ENCODE data around the gene TMEM175. TPM values are rescaled to one million over a fixed set of nuclear protein-coding genes. Genes with fewer than 3 reads are reported as not detected.

Gene TMEM175
- total and polyA plus RNA-seq, 2 of the 8 experiments (the other 6 are each of a cell fraction or from before 2014, with no cell fraction given), result 4.9 to 20.7 TPM

GRCh38 chr4:984336-985054 lies 52.2 kb downstream of the TMEM175 start:
- Histone ChIP-seq H2BK15ac (ENCODE audit: low read length) (no peak overlapping the region), H4K8ac (ENCODE audit: extremely low read depth, insufficient read depth, low read length) (no peak overlapping the region), H3K27me3 (replicated peaks in 1 of 4; ENCODE audit: control insufficient read depth in 3 of 4, extremely low read depth in 1 of 4, insufficient read depth in 3 of 4, low read length in 3 of 4) (peaks cover 0 to 21% (median 14%) of the 10 kb centered on the region in 4 experiments; a peak in 6 of 7 replicates), H3K4me1 (replicated peaks in 1 of 4; ENCODE audit: control insufficient read depth in 3 of 4, insufficient read depth in 4 of 4, low read length in 3 of 4) (peaks cover 0 to 3% (median 3%) of the 10 kb centered on the region in 4 experiments; a peak in 4 of 7 replicates), H3K23ac (ENCODE audit: insufficient read length) (no peak overlapping the region), H4K5ac (ENCODE audit: insufficient read length, low read depth, low read length) (no peak overlapping the region), H3K79me2 (ENCODE audit: control insufficient read depth in 1 of 2, insufficient read depth in 2 of 2, low read length in 2 of 2) (no peaks in the 10 kb centered on the region), H2BK20ac (ENCODE audit: low read length) (no peak overlapping the region), H3K23me2 (ENCODE audit: low read depth, low read length) (peaks cover 5% of the 10 kb centered on the region; the same call in 1 of the 2 replicates), H3K27ac (ENCODE audit: low read depth, low read length) (no peak overlapping the region), H4K91ac (replicated peaks; ENCODE audit: insufficient read length, low read length) (no peak overlapping the region), H3K56ac (replicated peaks; ENCODE audit: insufficient read length, low read depth, low read length) (no peak overlapping the region), H3K9ac (replicated peaks in 1 of 4; ENCODE audit: extremely low read depth in 1 of 4, low read depth in 3 of 4, low read length in 3 of 4) (no peak overlapping the region), H2BK12ac (ENCODE audit: low read depth, low read length) (no peak overlapping the region), H4K20me1 (replicated peaks in 1 of 2; ENCODE audit: control insufficient read depth in 1 of 2, insufficient read depth in 2 of 2, low read length in 2 of 2) (peaks cover 2 to 5% of the 10 kb centered on the region in 2 experiments), H2BK5ac (ENCODE audit: low read depth, low read length) (no peak overlapping the region), H3K18ac (ENCODE audit: extremely low read depth, low read length) (no peak overlapping the region; the same call in 1 of the 2 replicates), H2AK5ac (ENCODE audit: low read depth, low read length) (no peak overlapping the region), H3K4me3 (ENCODE audit: extremely low read depth in 1 of 4, insufficient read depth in 2 of 4, low read depth in 3 of 4, low read length in 4 of 4) (peak overlapping the region in 1 of 4 experiments; percentile 50; a peak in 4 of 8 replicates), H2BK120ac (replicated peaks; ENCODE audit: low read depth, low read length) (no peak overlapping the region), H3K36me3 (ENCODE audit: control insufficient read depth in 2 of 4, insufficient read depth in 4 of 4, low read length in 3 of 4) (no peaks in the 10 kb centered on the region), H3K9me3 (ENCODE audit: insufficient read depth in 2 of 2, low read depth in 1 of 2, low read length in 1 of 2) (no peaks in the 10 kb centered on the region), H3K4ac (replicated peaks; ENCODE audit: insufficient read length, low read depth, low read length) (no peak overlapping the region), H3K4me2 (ENCODE audit: insufficient read depth in 1 of 2, low read depth in 2 of 2, low read length in 2 of 2) (peak overlapping the region; percentile 62 to 75), H3K79me1 (ENCODE audit: low read depth, low read length) (no peaks in the 10 kb centered on the region), H2AFZ (ENCODE audit: low read length) (0 out of 2 replicates have a peak overlapping the region, but pooled peaks have one; percentile 55), H3K14ac (ENCODE audit: insufficient read length) (no peak overlapping the region)
- TF ChIP-seq CBX8 (IDR thresholded peaks at IDR 0.05; ENCODE audit: borderline replicate concordance, low read depth, low read length) (no peak), GABPA (IDR thresholded peaks at IDR 0.05; ENCODE audit: borderline replicate concordance, insufficient read depth, low read length) (no peak), USF2 (IDR thresholded peaks at IDR 0.05; ENCODE audit: low read length) (no peak), CREB1 (IDR thresholded peaks at IDR 0.05) (no peak), SRF (IDR thresholded peaks at IDR 0.05; ENCODE audit: low read depth, low read length) (no peak), JUN (IDR thresholded peaks at IDR 0.05; ENCODE audit: low read depth, low read length) (no peak)
- POLR2A ChIA-PET (ENCODE audit: partially characterized antibody), result no interaction called here
- CTCF ChIA-PET (ENCODE audit: partially characterized antibody), result no interaction called here
- 83% methylated on average over 15 of the region's 15 CpGs; no CpG with 5 or more reads in 1 of the 2 experiments for WGBS, 2 experiments (ENCODE audit: extremely low coverage in 1 of 2, insufficient coverage in 1 of 2, insufficient read length in 1 of 2, insufficient replicate concordance in 2 of 2, low coverage in 1 of 2, low lambda C conversion rate in 2 of 2, missing lambda C conversion rate in 1 of 2)
- FAIRE-seq (no peak), DNase-seq (ENCODE audit: low read depth in 1 of 2, low spot score in 2 of 2) (no peak)
